ENCODE data around the gene PTGFRN.

DNA sequence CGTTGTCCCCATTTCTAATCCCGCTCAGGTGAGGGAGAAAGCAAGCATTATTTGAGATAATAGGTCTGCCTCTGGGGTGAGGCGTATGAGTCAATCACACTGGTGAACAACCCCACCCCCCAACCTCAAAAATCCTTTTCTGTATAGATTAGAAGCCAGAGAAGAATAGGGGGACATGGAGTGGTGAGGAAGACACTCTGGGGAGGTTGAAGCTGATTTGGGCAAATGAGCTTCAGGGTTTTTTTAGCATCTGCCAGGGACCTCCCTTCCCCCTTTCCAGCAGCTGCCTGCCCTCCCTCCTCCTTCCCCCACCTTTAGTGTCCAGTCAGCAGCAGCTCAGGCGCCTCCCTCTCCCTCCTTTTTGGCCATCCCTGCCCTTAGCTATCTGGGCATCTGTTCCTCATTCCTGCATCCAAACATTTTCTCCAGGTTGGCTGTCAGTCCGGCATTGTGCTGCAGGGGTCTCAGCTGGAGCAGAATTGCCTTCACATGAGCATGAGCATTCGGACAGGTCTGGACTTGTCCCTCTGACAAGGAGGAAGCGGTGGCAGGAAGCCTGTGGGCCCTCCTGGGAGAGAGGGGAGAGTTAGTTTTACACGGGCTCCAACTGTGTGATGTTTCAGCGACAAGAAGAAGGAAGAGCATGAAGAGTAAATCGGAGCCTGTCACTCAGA is 30.8 kb upstream of the PTGFRN start:
- TF ChIP-seq CTCF (conservative IDR thresholded peaks at IDR 0.05; ENCODE audit: low read depth, low read length) (no peak), SMC3 (IDR thresholded peaks at IDR 0.05; ENCODE audit: low read depth, low read length) (no peak)
